ENCODE measurements around the gene ZIC1. TPM values are rescaled to one million over a fixed set of nuclear protein-coding genes. Genes with fewer than 3 reads are reported as not detected.

ZIC1 gene
- total RNA-seq, 1 donor from 2014 or later, result not detected

DNA sequence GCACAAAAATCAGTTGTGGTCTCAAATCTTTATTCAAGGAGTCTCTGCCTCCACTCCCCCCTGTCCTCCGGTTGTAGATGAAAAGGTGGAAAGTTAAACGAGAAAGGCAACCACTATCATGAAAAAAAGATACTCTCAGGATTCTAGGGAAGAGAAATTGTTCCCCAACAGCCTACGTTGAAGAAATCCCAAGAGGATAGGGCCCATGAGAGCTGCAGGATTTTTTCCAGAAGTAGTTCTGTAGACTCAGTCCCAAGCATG, 14.3 kb downstream of the ZIC1 start:
- TF ChIP-seq, protein P1, sequence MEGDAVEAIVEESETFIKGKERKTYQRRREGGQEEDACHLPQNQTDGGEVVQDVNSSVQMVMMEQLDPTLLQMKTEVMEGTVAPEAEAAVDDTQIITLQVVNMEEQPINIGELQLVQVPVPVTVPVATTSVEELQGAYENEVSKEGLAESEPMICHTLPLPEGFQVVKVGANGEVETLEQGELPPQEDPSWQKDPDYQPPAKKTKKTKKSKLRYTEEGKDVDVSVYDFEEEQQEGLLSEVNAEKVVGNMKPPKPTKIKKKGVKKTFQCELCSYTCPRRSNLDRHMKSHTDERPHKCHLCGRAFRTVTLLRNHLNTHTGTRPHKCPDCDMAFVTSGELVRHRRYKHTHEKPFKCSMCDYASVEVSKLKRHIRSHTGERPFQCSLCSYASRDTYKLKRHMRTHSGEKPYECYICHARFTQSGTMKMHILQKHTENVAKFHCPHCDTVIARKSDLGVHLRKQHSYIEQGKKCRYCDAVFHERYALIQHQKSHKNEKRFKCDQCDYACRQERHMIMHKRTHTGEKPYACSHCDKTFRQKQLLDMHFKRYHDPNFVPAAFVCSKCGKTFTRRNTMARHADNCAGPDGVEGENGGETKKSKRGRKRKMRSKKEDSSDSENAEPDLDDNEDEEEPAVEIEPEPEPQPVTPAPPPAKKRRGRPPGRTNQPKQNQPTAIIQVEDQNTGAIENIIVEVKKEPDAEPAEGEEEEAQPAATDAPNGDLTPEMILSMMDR (IDR thresholded peaks at IDR 0.05), result no peak
- Histone ChIP-seq H3K36me3 (no peaks in the 10 kb centered on the region), H3K4me1 (peaks cover 5% of the 10 kb centered on the region), H3K27me3 (peaks cover 94% of the 10 kb centered on the region), H3K4me3 (no peak overlapping the region), H3K9me3 (no peaks in the 10 kb centered on the region), H3K27ac (no peak overlapping the region)
- ATAC-seq (no peak), DNase-seq (no peak)
- intact Hi-C loops (cut with DNase I), result no loop called here

GRCh38 chr3:147423798-147424580, 14.8 kb downstream of the ZIC1 start:
- DNase-seq (no peak), ATAC-seq (no peak)
- H3K27ac ChIP-seq, result no peak overlapping the region
- no peaks in the 10 kb centered on the region for H3K36me3 ChIP-seq
- TF ChIP-seq, protein P1 (IDR thresholded peaks at IDR 0.05), result no peak
- H3K9me3 ChIP-seq, result no peaks in the 10 kb centered on the region
- intact Hi-C loops (cut with DNase I), result no loop called here
- H3K4me1 ChIP-seq, result peaks cover 3% of the 10 kb centered on the region
- H3K27me3 ChIP-seq, result peaks cover 94% of the 10 kb centered on the region
- no peak overlapping the region for H3K4me3 ChIP-seq

GRCh38 chr3:147424581-147425387, 15.6 kb downstream of the ZIC1 start:
- Histone ChIP-seq H3K4me1 (no peaks in the 10 kb centered on the region), H3K27ac (no peak overlapping the region), H3K4me3 (no peak overlapping the region), H3K9me3 (no peaks in the 10 kb centered on the region), H3K36me3 (no peaks in the 10 kb centered on the region), H3K27me3 (peaks cover 86% of the 10 kb centered on the region)
- TF ChIP-seq, protein P1 (IDR thresholded peaks at IDR 0.05), result no peak
- ATAC-seq (no peak), DNase-seq (no peak)
- intact Hi-C loops (cut with DNase I), result no loop called here

GRCh38 chr3:147425388-147425850, 16.3 kb downstream of the ZIC1 start:
- Histone ChIP-seq H3K4me3 (no peak overlapping the region), H3K27me3 (peaks cover 82% of the 10 kb centered on the region), H3K9me3 (no peaks in the 10 kb centered on the region), H3K36me3 (no peaks in the 10 kb centered on the region), H3K4me1 (no peaks in the 10 kb centered on the region), H3K27ac (no peak overlapping the region)
- TF ChIP-seq, protein P1 (IDR thresholded peaks at IDR 0.05), result no peak
- intact Hi-C loops (cut with DNase I), result no loop called here
- no peak for DNase-seq
- no peak for ATAC-seq

DNA sequence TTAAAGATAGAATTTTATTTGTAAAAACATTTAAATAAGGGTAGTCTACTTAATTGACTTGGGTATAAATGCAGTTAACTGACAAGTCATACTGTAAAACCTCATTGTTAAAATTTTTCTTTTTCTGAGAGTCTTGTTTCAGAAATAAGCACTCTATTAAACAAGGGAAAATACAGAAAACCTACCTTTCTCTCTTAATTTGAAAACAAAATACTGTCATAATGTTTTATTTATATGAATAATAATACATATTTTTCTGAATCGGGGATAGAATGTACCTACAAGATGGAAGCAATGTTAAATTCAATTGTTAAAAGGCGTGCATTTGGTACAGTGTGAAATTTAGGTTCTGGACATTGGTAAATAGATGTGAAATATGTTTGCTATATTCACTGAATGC, 17.8 kb downstream of the ZIC1 start:
- no peak for ATAC-seq
- intact Hi-C loops (cut with DNase I), result no loop called here
- H3K27me3 ChIP-seq, result peaks cover 69% of the 10 kb centered on the region
- TF ChIP-seq, protein P1 (IDR thresholded peaks at IDR 0.05), result no peak
- H3K9me3 ChIP-seq, result no peaks in the 10 kb centered on the region
- no peak for DNase-seq
- H3K27ac ChIP-seq, result no peak overlapping the region
- H3K4me3 ChIP-seq, result no peak overlapping the region
- no peaks in the 10 kb centered on the region for H3K4me1 ChIP-seq
- no peaks in the 10 kb centered on the region for H3K36me3 ChIP-seq
